IPS-NIHi7 (cell line): ENCODE measurements around the gene SPOCK3.
"Not testable (repeated sequence)": the region's sequence is repeated elsewhere in the genome, so short reads cannot be mapped to it uniquely, and the experiment has no call there.

Experiments
- DNase-seq: peaks from one replicate; pipeline ENCODE4 v3.0.0; 2012; ENCODE audit warnings: mixed read lengths; ENCODE audit errors: extremely low spot score

The SPOCK3 gene

DNA sequence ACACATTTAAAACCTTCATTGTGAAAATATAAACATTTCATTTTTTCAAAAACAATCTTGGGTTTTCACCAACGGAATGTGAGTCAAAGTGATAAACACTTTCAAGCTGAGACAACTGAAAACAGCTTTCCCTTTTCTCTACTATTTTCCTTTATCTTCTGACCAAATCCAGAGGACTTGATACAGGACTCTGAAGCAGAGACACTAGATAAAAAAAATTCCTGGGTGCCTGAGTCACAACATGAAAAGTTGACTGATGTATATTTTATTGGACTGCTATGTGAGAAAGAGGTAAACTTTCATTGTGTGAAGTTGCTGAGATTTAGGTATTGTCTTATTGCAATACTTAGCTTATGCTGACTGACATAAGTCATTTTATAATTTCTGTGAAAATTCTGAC is 411.2 kb downstream of the SPOCK3 start:
- no peak for DNase-seq

DNA sequence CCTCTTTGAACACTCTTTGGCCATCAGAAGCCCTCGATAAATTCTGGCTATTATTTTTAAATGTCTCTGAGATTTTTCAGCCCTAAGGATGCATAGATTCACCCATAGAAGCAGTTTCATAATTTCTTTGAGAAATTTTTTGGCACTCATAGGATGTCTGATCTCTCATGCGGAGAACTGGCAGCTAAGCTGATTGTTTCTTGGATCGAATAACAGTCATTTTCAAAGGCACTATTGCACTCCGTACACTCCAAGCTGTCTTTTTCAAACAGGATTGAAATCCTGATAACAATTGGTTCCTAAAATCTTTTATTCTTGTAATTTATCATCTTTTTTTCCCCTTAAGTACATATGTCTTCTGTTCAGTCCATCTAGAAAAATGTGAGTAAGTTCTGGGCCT is 411.9 kb downstream of the SPOCK3 start:
- DNase-seq = no peak

DNA sequence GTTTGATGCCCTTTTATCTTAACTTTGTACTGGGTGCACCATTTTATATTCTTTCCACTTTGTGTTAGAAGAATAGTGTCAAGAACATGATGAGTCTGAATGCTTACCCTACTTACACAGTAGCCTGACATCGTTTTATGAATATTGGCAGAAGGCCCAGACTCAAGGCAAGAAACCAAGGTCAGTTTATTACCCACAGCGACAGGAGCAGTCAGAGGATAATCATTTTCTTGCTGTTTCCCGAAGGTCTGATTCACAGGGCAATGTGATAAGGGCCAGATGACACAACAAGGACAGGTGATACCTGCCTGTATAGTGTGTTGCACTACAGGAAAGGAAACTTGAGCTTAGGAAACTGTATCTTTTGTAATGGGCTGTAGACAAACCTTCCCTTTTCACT is 417.4 kb downstream of the SPOCK3 start:
- DNase-seq = no peak

- DNase-seq = no peak
Observed at GRCh38 chr4:166808380-166808779, 425.9 kb downstream of the SPOCK3 start.

- no peak for DNase-seq
Observed at GRCh38 chr4:166802346-166802745, 431.9 kb downstream of the SPOCK3 start.

DNA sequence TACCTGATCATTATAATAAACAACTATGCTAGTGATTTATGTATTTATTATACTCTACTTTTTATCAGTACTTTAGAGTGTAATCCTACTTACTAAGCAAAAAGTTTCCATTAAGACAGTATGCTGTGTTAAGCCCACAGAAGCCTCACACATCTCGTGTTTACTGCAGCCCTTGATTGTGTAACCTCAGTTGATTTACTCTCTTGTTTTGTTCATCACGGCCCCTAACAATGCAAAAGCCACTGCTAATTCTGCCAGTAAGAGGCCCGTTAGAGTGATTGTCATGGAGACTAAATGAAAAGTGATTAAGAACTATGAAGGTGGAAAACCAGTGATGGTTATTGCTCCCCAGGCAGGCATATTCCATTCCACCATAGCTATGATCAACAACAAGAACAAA is 436.2 kb downstream of the SPOCK3 start:
- DNase-seq = no peak

GRCh38 chr4:166777760-166778159 is 456.5 kb downstream of the SPOCK3 start:
- DNase-seq = no peak

DNA sequence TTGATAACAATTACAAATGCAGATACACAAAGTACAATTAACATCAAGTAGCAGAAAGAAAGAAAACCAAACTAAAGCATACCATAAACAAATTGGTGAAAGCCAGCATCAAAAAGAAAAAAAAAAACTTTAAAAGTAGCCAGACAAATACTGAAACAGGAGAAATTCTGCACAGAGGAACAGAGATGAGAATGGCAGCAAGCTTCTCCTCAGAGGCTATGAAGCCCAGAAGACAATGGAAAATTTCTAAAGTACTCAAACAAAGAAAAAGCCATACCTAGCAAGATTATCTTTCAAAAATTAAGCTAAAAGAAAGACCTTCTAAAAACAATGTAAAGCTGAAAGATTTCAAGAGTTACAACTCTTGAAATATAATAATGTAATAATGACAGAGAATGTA is 471.3 kb downstream of the SPOCK3 start:
- DNase-seq = no peak

GRCh38 chr4:166741742-166742141 is 492.6 kb downstream of the SPOCK3 start:
- no peak for DNase-seq

GRCh38 chr4:166739215-166739614 is 495.1 kb downstream of the SPOCK3 start:
- DNase-seq = not testable (repeated sequence)

GRCh38 chr4:166737430-166737829 is 496.9 kb downstream of the SPOCK3 start:
- DNase-seq = no peak

- DNase-seq = no peak
Observed at GRCh38 chr4:166735553-166735952, 498.7 kb downstream of the SPOCK3 start.

DNA sequence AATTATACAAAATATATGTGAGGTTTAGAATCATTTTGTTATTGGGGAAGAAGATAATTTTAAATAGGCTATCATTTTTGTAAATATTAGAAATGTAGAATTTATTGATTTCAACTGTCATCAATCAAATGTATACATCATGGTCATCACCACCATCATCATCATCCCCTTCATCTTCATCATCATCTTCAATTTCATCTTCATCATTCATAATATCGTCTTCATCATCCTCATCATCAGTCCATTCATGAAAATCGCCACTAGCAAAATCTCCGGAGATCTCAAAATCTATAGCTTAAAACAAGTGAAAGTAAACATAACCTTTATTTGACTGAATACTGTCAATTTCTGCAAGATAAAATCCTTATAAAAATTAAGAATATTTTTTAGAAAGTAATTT is 499.5 kb downstream of the SPOCK3 start:
- no peak for DNase-seq

DNA sequence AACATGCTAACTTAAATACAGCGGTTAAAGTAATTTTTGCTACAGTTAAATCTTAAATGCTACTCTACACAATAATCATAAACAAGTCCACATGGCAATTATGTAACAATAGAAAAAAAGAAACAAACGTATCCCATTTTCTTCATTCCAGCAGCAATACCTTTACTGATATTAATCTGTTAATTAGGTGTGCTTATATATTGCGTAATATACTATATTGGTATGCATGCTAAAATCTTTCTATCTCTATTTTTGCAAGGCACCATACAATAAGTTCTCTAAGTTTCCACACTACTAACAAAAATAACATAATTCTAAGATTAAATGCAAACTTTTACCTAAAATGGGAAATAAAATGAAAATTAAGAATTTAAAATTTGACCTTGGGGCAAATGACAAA is 500.6 kb downstream of the SPOCK3 start:
- DNase-seq = no peak

DNA sequence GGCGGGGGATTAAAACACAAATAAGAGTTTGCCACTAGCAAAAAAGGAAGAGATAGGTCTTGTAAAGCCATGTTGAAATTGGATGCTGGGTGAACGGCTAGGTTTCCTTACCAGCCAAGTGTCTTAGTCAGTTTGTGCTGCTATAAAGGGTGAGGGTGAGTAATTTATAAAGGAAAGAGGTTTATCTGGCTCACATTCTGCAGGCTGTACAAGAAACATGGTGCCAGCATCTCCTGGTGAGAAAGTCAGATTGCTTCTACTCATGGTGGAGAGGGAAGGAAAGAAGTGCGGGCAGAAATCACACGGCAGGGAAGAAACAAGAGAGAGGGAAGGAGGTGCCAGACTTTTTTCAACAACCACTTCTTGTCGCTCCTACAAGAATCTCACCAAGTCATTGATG is 507.5 kb downstream of the SPOCK3 start:
- DNase-seq = no peak

- DNase-seq = no peak
Observed at GRCh38 chr4:166724369-166724768, 509.9 kb downstream of the SPOCK3 start.

DNA sequence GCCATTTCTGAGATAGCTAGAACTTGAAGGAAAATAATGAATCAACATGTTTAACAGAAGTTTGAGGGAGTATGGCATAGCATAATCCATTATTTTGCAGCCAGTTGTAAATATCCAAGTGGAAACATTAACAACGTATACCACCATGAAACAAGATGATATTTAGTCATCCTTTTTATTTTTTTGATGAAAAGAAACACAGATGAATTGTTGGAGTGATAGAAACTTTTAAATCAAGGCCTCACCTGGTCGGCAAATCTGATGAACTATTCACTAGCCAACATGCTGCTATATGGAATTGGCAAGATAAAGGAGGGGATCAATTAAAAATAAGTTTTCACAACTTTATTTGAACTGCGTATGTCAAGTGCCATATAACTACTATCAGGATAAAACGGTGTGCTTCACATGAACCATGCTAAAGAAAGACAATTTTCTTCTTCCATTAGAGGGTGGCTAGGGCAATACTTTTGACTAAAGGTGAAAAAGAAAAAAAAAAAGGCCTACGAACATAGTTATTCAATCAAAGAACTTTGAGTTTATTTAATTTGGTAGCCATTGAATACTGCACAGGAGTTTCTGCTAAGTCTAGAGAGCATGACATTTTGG is 510.7 kb downstream of the SPOCK3 start:
- no peak for DNase-seq

GRCh38 chr4:166715748-166716713 is 518.3 kb downstream of the SPOCK3 start:
- not testable (repeated sequence) for DNase-seq

DNA sequence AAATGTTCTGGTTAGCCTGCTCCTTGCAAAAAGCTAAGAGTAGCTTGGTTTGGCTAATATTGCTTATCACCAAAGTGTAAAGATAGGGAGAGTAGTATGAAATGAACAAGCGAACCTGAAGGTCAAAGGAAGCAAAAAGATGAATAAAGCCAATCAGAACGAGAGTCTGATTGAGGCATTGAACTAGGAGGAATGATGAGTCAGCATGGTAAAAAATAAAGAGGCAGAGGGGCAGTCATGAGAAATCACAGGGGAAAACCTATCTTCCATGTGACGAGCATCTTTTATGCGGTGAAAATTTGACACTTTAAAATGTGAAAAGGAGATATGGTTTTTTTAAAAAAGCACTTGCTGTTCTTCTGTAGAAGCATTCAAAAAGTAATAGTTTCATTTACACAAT is 533.7 kb downstream of the SPOCK3 start:
- DNase-seq = no peak

GRCh38 chr4:166688835-166689234 is 545.5 kb downstream of the SPOCK3 start:
- no peak for DNase-seq

GRCh38 chr4:166687828-166688227 is 546.5 kb downstream of the SPOCK3 start:
- DNase-seq = no peak
